ENCODE results near the gene C10orf53.
"Not testable (repeated sequence)": the region's sequence is repeated elsewhere in the genome, so short reads cannot be mapped to it uniquely, and the experiment has no call there.

Gene C10orf53

DNA sequence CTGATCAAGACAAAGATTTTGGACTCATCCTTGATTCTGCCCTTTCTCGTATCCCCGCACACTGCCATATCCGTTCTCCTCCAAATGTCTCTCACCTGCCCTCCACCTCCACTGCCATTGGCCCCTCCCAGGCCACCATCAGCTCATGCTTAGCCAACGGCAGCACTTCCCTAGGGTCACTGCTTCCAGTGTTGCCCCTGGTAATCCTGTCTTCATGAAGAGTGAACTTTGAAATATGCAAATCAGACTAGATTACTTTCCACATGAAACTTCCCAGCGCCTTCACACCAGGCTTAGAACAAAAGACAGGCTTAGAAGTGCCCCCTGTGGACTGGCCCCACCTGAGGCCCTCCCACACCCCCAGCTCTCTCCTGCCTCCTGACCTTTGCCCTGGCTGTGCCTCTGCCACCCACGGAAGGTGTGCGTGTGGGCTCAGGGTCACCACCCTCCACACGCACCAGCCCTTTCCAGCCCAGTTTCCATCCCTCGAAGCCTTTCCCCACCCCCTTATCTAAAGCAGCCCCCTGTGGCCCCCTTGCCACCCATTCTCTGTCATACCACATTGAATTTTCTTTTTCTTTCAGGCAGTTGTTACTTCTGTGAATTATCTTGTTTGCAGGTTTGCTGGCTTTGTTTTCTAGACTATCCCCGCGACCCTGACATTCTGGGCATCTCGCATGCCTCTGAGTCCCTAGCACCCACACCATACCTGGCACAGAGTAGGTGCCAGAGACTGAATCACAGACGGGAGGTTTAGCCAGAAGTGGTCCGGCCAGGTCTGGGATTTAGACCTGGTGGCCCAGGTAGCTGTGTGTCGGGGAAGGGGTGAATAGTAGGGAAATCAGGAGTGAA lies 26.8 kb upstream of the C10orf53 start:
- no peak for DNase-seq

DNA sequence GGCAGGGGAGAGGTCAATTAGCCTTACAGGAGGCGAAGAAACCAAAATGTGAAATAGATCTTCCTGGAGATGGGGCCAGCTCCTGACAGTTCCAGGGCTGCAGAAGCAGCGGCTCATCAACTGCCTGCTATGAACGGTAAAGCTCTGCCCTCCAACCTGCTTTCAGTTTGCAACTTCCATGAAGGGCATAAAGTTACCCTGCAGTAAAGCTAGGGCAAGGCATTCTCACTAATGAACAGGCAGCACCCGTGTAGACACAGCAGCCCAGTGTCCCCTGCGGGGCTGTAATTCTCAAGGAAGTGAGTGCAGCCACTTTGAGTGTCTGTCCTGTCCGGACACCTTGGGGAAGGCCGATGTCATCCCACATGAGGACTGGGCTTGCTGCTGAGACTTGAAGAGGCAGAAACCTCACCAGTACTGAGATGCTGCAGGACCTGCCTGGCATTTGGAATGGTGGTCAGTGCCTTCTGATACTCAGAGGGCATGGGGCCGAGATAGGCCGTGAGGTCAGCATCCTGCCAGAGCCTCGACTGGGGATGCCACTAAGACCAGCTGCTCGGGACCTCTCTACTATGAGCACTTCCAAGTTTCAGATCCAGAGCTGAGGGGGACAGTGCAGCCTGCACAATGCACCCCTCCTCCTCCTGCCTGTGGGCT lies 26.1 kb upstream of the C10orf53 start:
- DNase-seq: no peak

DNA sequence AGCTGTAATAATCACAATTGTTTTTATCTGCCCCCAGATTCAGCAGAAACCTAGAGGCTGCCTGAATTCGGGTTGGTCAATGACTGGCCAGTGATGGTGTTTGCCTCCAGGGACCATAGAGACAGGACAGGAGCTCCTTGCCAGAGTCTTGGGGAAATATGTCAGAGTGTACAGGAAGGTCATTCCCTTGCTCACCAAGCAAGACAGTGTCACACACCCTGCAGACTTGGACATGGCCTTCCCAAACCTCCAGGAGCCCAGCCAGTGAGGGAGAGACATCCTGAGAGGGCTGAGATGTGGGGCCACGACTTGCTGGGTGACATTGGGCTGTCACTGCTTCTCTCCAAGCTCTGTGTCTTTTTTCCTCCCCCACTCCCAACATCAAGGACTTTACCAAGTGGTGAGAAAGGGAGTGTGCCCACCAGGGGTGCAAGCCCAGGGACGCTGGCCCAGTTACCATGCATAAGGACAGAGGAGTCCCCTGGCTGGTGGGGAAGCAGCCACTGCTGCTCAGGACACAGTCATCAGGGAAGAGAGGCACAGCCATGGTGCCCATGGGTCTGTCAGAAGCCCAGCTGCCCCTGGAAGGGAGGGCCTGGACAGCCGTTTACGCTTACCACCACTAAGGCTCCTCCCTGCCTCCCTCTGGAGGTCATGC lies 25.3 kb upstream of the C10orf53 start:
- DNase-seq: no peak

DNA sequence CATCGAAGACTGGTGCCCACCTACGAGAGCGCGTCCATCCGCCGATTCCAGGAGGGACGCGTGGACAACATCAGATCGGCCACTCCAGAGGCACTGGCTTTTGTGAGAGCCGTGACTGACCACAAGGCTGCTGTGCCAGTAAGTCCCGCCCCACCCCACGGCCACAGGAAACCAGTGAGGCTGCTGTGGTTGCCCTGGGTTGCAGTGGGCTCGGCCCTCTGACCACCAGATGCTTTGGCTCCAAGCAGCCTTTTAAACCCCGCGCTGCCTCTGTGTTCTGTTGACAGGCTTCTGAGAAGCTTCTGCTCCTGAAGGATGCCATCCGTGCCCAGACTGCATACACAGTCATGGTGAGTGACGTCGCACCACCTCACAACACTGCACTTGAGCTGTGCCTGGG lies 24.4 kb upstream of the C10orf53 start:
- DNase-seq: no peak

DNA sequence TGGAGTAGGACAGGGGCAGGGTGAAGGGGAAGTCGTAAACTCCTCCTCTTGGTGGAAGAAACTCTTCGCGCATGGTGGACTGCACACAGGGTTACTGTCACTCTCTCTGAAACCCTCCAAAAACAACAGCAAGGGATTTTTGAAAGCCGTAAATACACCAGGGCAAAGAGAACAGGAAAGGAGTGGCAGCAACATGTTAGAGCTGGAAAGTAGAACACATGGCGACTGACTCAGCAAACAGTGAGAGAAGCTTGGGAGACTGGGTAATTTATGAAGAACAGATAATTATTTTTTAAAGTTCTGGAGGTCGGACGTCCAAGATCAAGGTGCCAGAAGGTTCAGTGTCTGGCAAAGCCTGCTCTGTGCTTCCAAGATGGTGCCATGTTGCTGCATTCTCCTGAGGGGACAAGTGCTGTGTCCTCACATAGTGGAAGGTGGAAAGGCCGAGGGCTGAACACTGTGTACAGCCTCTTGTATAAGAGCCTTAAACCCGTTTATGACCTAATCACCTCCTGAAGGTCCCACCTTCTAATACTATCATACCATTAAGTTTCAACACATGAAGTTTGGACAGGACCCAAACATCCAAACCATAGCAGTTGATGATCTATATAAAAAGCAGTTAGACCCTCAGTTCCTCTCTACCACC lies 22.5 kb upstream of the C10orf53 start:
- DNase-seq: no peak

DNA sequence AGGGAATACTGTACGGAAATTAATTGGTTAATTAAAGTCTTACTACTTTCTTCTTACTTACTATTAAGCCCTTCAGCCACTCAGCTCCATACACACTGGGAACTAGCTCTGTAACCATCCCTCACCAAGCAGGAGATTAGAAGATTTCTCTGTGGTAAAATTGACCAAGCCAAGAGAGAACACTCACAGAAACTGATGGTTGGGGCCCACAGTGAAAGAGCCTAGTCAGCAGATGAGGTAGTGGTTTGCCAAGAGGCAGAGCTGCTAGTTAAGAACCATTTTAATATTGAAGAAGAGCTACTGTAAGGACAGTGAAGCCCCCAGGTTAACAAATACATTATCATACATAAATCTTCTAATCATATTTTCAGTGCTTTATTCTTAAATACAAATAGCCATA lies 21.8 kb upstream of the C10orf53 start:
- DNase-seq: no peak

DNA sequence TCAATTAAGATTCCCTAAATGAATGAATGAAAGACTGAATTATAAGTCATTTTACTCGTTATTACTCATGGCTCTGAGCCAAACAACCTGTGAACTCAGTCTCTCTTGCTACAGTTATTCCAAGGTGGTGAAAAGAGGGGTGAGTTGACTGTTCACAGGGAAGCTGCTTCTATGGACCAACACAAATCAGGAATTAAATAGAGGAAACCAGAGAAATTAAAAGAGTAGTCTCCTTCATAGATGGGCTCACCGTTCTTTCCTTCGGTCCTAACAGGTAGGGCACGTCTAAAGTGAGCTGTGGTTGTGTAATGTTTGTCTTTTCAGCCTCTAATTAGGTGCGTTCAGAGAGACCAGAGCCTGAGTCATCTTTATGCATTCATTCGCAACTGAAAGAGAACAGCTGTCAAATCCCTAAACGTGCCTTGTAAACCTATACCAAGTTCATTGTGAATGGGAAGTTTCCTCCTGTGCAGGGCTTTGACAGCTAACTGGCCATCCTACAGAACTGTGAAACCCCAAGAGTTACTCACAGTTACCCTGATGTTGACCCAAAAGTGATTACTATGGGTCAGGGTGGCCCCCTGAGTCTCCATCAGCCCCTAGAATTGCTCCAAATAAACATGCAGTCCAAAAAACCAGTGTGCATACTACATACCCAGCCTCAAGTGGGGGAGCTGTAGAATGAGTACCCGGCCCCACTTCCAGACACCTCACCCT lies 18.2 kb upstream of the C10orf53 start:
- no peak for DNase-seq

DNA sequence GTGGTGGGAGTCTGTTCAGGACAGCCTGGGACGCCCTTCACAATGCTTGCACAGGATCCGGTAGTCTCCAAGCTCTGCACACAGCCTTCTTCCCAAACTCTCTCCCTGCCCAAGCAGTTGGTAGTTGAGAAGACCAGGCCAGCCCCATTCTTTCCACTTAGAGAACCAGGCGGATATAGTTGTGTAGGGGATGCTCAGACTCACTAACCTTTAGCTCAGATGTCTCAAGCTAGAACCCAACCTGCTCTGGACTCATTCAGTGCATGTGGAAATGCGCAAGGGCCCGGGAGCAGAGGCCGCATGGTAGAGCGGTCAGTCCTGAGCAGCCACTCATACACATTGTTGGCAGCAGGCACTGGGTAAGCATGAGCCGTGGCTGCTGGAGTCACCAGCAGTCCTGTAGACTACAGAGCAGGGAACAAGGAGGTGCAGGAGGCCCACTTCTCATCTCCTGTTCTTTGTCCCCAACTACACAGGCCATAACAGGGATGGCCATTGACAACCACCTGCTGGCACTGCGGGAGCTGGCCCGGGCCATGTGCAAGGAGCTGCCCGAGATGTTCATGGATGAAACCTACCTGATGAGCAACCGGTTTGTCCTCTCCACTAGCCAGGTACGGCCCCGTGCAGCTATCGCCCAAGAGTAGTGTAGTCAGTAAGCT lies 17.2 kb upstream of the C10orf53 start:
- DNase-seq: no peak

DNA sequence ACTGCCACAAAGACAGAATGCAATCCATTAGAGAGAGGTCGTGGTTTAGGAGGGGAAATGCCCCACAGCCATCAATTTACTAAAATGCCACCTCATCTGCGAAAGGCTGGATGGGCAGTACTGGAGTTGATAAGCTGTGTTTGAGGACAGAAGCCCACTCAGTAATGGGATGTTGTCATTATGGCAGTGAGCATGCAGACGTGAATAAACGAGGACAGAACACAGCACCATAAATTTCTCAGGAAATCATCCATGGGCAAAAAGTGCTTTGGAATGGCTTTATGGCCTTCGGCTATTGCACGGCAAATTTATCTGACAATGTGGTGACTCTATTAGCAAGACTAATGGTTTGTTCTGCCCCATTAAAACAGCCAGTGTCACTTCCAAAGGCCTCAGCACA lies 15.9 kb upstream of the C10orf53 start:
- DNase-seq: no peak

DNA sequence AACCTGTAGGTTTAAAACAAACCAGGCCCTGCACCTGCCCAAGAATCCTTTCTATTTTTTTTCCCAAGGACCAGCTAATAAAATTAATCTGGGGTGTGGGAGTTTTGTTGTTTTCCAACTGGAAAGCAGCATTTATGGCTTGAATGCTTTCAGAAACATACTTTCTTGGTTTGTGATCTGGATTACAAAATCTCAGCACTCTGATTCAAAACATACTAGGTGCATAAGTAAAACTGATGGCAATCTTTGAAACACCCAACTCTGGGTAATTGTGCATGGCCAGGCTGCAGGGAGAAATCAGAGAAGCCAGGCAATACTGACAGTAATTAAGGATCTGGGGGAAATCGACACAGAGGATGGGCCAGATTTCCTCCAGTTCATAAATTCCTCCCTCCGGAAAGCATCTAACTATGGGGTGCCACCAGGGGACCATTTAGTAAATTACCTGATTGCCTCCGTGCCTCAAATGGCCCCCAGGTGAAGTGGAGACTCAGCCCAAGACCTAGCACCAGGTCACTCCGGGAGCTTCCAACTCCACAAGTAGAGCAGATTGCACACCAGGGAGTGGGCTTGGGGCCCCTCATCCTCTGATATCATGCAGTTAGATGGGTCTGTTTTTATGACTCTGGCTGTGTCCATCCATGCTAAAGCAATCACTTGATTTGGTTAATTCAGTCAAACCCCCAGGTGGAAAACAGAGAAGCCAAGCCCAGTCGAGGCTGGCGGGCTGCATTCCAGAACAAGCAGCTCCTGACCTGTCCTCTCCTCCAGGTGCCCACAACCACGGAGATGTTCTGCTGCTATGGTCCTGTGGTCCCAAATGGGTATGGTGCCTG lies 15.2 kb upstream of the C10orf53 start:
- no peak for DNase-seq

DNA sequence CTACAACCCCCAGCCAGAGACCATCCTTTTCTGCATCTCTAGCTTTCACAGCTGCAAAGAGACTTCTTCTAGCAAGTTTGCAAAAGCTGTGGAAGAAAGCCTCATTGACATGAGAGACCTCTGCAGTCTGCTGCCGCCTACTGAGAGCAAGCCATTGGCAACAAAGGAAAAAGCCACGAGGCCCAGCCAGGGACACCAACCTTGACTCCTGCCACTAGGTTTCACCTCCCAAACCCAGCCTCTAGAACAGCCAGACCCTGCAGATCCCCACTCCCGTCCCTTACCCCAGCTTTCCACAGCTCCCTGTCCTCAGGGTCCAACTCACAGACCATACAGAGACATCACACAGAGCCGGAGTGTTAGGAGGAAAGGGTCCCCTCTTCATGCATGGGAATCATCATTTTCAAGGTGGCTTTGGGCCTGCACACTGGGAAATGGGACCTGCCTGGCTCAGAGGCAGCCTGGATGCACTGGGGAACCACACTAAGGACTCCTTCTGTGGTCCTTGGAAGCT lies 14.6 kb upstream of the C10orf53 start:
- no peak for DNase-seq

DNA sequence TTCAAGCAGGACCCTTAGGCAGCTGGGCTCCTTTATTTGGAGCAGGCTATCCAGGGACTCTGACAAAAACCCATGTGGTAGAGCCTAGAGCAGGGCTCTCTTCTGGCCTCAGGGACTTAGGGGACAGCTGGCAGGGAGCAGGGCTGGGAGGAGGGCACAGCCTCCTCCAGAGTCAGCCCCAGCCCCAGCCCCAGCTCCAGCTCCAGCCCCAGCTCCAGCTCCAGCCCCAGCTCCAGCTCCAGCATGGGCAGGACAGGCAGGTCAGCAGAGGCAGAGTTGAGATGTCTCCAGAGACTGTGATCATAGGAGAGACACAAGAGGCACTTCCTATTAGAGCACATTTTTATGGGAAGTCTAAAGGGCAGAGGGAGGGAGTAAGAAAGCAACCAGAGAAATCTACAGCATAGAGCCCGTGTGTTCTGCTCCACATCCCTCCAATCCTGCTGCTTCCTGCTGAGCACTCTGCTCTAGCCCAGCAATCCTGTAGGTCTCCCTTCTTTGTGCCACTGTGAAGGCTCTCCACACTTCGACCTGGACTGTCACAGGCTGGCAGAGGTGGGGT lies 13.3 kb upstream of the C10orf53 start:
- DNase-seq: no peak

DNA sequence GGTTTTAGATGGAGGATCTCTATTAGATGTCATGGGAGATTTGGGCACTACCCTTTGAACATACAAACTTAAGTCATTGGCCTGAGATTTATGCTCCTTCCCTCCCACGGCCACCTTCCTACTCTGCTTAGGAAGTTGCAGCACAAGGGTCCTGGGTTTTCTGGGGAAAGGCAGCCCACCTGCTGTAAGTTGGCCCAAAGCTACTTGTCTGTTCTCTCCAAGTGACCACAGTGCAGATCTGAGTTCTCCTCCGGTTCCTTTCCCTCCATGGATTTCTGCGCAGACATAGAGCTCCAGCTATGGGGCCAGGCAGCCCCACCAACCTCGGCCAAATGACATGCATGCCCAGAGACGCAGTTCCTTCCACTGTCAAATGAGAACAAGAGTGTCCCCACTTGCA lies 12.8 kb upstream of the C10orf53 start:
- DNase-seq: no peak

DNA sequence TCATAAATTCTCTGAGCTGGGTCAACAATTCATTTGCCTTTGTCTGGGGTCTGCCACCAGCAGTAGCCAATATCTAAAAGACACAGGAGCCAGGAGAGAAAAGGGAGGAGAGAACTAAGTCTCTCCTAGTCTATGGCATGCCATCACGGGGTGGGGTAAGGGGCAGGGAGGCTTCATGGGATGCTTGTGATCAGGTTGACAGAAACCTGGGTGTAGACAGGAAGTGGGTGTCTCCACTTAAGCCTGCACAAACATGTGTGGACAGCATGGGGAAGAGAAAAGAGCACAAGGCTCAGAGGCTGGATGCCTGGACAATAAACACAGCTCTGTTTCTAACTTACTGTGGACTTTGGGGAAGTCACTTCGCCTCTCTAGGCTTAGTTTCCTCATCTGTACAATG lies 11.5 kb upstream of the C10orf53 start:
- DNase-seq: no peak

DNA sequence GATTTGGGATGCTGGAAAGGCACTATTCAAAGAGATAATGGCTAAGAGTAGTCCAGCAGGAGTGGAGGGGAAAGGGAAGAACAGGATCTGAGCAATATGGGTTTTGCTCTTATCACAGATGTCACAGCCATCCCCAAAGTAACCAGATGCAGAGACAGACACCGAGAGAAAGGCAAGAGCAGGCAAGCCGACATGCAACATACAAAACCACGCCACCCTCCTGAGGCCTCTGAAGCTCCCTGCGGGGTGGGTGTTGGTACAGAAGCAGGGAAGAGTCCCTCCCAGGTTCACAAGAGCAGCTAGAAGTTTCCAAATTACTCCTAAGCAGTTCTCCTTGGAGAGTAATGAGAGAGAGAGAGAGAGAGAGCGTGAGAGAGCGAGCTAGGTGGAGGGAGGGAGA lies 10.8 kb upstream of the C10orf53 start:
- DNase-seq: no peak

DNA sequence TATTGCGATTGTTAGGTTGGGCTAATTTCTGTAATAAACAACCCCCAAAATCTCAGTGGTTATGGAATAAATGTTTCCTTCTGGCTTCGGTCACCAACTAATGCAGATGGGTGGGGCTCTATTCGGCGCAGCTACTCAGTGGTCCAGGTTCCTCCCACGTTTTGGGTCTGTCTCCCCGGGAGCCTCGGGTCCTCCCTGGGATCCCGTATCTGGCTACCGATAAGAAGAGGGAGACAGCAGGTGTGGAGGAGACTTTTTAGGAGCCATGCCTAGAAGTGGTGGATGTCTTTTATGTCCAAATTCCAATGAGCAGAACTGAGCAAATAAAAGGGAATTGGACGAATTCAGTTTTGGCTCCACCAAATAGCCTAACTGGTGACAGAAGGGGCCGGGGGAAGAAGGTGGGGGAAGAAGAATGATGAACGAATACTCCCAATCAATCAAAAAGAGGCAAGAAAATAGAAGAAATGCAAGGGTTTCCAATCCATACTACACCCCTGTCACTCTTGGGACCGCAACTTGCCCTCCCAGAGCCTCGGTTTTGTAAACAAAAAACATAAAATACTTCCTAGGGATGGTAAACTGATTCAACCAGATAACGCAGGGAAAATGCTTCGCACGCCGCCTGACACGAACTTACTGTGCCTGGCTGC lies 498 bp upstream of the C10orf53 start:
- DNase-seq: no peak

DNA sequence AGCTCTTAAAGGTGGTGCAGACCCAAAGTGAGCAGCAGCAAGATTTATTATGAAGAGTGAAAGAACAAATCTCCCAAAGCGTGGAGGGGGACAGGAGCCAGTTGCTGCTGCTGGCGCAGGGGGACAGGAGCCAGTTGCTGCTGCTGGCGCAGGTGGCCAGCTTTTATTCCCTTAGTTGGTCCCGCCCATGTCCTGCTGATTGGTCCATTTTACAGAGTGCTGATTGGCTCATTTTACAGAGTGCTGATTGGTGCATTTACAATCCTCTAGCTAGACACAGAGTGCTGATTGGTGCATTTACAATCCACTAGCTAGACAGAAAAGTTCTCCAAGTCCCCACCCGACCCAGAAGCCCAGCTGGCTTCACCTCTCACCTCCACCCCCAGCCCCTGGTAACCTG lies 3.0 kb downstream of the C10orf53 start:
- not testable (repeated sequence) for DNase-seq

DNA sequence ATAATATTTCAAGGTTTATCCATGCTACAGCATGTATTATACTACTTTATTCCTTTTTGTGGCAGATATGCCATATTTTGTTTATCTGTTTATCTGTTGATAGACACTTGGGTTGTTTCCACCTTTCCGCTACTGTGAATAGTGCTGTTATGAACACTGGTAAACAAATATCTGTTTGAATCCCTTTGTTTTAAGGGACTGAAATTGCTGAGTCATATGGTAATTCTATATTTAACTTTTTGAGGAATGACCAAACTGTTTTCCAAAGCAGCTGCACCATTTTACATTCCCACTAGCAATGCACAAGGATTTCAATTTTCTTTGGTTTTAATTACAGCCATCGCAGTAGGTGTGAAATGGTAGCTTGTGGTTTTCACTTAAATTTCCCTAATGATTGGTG lies 3.4 kb downstream of the C10orf53 start:
- DNase-seq: no peak

DNA sequence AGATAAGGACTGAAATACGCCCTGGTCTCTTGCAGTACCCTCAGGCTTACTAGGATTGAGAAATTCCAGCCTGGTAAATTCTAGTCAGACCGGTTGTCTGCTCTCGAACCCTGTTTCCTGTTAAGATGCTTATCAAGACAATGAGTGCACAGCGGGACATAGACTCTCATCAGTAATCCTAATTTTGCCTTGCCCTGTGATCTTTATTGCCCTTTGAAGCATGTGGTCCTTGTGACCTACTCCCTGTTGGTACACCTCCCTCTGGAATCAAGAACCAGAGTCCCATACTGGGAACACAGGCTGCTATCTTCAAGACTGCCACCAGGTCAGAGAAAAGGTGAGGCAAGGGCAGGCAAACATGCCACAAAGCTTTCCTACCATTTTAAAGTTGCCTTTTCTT lies 7.2 kb downstream of the C10orf53 start:
- no peak for DNase-seq

DNA sequence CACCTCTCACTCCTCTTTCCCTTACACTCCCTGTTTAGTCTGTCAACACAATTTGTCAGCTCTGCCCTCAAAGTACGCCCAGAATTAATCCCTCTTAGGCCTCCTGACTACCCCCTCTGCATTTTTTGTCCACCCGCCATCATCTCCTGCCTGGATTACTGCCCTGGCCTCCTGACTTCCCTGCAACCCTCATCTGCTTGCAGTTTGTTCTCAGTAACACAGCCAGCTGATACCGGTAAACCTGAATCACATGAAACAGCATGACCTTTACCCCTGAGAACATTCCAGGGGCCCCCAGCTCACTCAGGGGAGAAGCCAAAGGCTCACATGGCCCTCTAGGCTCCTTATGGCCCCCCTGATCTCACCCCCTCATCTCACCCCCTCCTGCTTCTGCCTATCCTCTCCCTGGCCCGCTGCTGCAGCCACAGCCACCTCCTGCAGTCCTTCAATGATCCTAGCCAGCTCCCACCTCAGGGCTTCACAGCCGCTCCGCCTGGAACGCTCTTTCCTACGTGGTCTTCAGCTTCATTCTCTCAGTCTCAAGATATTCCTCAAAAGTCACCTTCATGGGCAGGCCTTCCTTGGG lies 8.9 kb downstream of the C10orf53 start:
- no peak for DNase-seq

Data from inflammatory macrophage treated with lipopolysaccharide for 4 hours (primary cell).